H9 (cell line): ENCODE results near the gene BARX2. TPM values are rescaled to one million over a fixed set of nuclear protein-coding genes. Genes with fewer than 3 reads are reported as not detected.

Experiments used
- DNase-seq: peaks from one replicate; pipeline ENCODE4 v3.0.0-alpha.2; 2017
- H2AFZ ChIP-seq: one replicate; pipeline ENCODE4 v1.6.1; 2013; ENCODE audit warnings: mild to moderate bottlenecking, low read length, control low read depth, moderate library complexity
- H2AK5ac ChIP-seq: 2 replicates; pipeline ENCODE4 v1.6.1; 2013; ENCODE audit warnings: low read length, control low read depth, mixed read lengths; ENCODE audit not compliant: insufficient read length
- H2BK120ac ChIP-seq: one replicate; pipeline ENCODE4 v1.6.1; 2013; ENCODE audit warnings: low read depth, mild to moderate bottlenecking, low read length, control low read depth, inconsistent platforms; ENCODE audit not compliant: poor library complexity, severe bottlenecking
- H2BK12ac ChIP-seq: 2 replicates; pipeline ENCODE4 v1.6.1; 2013; ENCODE audit warnings: low read length, control low read depth, mixed read lengths, low read depth; ENCODE audit not compliant: insufficient read length
- H2BK15ac ChIP-seq: 2 replicates; pipeline ENCODE4 v1.6.1; 2013; ENCODE audit warnings: low read depth, low read length, control low read depth
- H2BK20ac ChIP-seq: one replicate; pipeline ENCODE4 v1.6.1; 2013; ENCODE audit warnings: low read depth, mild to moderate bottlenecking, low read length, control low read depth, inconsistent platforms; ENCODE audit not compliant: poor library complexity, severe bottlenecking
- H2BK5ac ChIP-seq: 2 replicates; pipeline ENCODE4 v1.6.1; 2013; ENCODE audit warnings: low read length, control low read depth, mixed read lengths; ENCODE audit not compliant: insufficient read length
- H3K14ac ChIP-seq: 2 replicates; pipeline ENCODE4 v1.6.1; 2013; ENCODE audit warnings: low read length, control low read depth; ENCODE audit not compliant: insufficient read depth
- H3K18ac ChIP-seq: 2 replicates; pipeline ENCODE4 v1.6.1; 2013; ENCODE audit warnings: low read depth, mild to moderate bottlenecking, mixed read lengths, low read length, control low read depth; ENCODE audit not compliant: insufficient read length
- H3K23ac ChIP-seq: 2 replicates; pipeline ENCODE4 v1.6.1; 2013; ENCODE audit warnings: low read length, control low read depth, mixed read lengths, low read depth; ENCODE audit not compliant: insufficient read length
- H3K23me2 ChIP-seq: 2 replicates; pipeline ENCODE4 v1.6.1; 2013; ENCODE audit warnings: low read depth, mild to moderate bottlenecking, mixed read lengths, low read length, control low read depth; ENCODE audit not compliant: insufficient read length, poor library complexity, severe bottlenecking
- H3K27ac ChIP-seq: 2 replicates; pipeline ENCODE4 v1.5.1; 2013; ENCODE audit warnings: low read length, control low read depth, mixed read lengths, low read depth; ENCODE audit not compliant: insufficient read length
- H3K27me3 ChIP-seq: 2 replicates; pipeline ENCODE4 v1.6.1; 2013; ENCODE audit warnings: low read length, control low read depth, inconsistent platforms; ENCODE audit not compliant: insufficient read depth
- H3K4ac ChIP-seq: 2 replicates; pipeline ENCODE4 v1.6.1; 2013; ENCODE audit warnings: low read depth, mild to moderate bottlenecking, control low read depth, inconsistent platforms, low read length, moderate library complexity
- H3K4me1 ChIP-seq: 2 replicates; pipeline ENCODE4 v1.6.1; 2013; ENCODE audit warnings: low read length, control low read depth, inconsistent platforms; ENCODE audit not compliant: insufficient read depth
- H3K4me2 ChIP-seq: 2 replicates; pipeline ENCODE4 v1.6.1; 2013; ENCODE audit warnings: low read length, control low read depth, mixed read lengths; ENCODE audit not compliant: insufficient read length, insufficient read depth
- H3K56ac ChIP-seq: 2 replicates; pipeline ENCODE4 v1.6.1; 2013; ENCODE audit warnings: low read depth, mild to moderate bottlenecking, mixed read lengths, low read length, control low read depth; ENCODE audit not compliant: insufficient read length
- H3K79me1 ChIP-seq: 2 replicates; pipeline ENCODE4 v1.6.1; 2013; ENCODE audit warnings: low read depth, mild to moderate bottlenecking, moderate library complexity, low read length, control low read depth, inconsistent platforms; ENCODE audit not compliant: insufficient read depth, poor library complexity, severe bottlenecking
- H3K79me2 ChIP-seq: 2 replicates; pipeline ENCODE4 v1.6.1; 2013; ENCODE audit warnings: low read length, control low read depth, inconsistent platforms; ENCODE audit not compliant: insufficient read depth
- H3K9ac ChIP-seq: 2 replicates; pipeline ENCODE4 v1.6.1; 2013; ENCODE audit warnings: low read length, control low read depth, mixed read lengths; ENCODE audit not compliant: insufficient read length; ENCODE audit errors: extremely low read depth
- H3K9me3 ChIP-seq: one replicate; pipeline ENCODE4 v1.6.1; 2013; ENCODE audit warnings: low read depth, low read length, inconsistent platforms; ENCODE audit not compliant: control insufficient read depth
- H3T11ph ChIP-seq: one replicate; pipeline ENCODE4 v1.6.1; 2013; ENCODE audit warnings: mild to moderate bottlenecking, low read length, control low read depth, inconsistent platforms
- H4K20me1 ChIP-seq: one replicate; pipeline ENCODE4 v1.6.1; 2013; ENCODE audit not compliant: control insufficient read depth, insufficient read length, insufficient read depth
- H4K5ac ChIP-seq: 2 replicates; pipeline ENCODE4 v1.6.1; 2013; ENCODE audit warnings: low read depth, mild to moderate bottlenecking, mixed read lengths, low read length, control low read depth; ENCODE audit not compliant: insufficient read length
- H4K8ac ChIP-seq: replicated peaks from 2 replicates; pipeline ENCODE4 v1.6.1; 2013; ENCODE audit warnings: low read length, control low read depth, mixed read lengths, low read depth; ENCODE audit not compliant: insufficient read length
- H4K91ac ChIP-seq: 2 replicates; pipeline ENCODE4 v1.6.1; 2013; ENCODE audit warnings: low read depth, mild to moderate bottlenecking, moderate library complexity, mixed read lengths, low read length, control low read depth; ENCODE audit not compliant: insufficient read length
- H3K27ac Mint-ChIP-seq, 3 experiments: 2 replicates in 2 of 3; 3 replicates in 1 of 3; pipeline ENCODE4 v1.8.0; 2020 to 2021; ENCODE audit warnings: mixed read lengths in 3 of 3, mild to moderate bottlenecking in 1 of 3, moderate library complexity in 1 of 3
- H3K27me3 Mint-ChIP-seq: 2 replicates; pipeline ENCODE4 v1.8.0; 2021; ENCODE audit warnings: low read depth, mild to moderate bottlenecking, moderate library complexity, mixed read lengths
- H3K36me3 Mint-ChIP-seq, 3 experiments: 2 replicates in 2 of 3; 3 replicates in 1 of 3; pipeline ENCODE4 v1.8.0; 2020 to 2021; ENCODE audit warnings: low read depth in 3 of 3, mixed read lengths in 3 of 3; ENCODE audit not compliant: insufficient read depth in 1 of 3
- H3K4me1 Mint-ChIP-seq, 2 experiments: 2 replicates each; pipeline ENCODE4 v1.8.0; 2020; ENCODE audit warnings: mixed read lengths in 2 of 2
- H3K4me3 Mint-ChIP-seq, 2 experiments: 2 replicates in 1 of 2; 3 replicates in 1 of 2; pipeline ENCODE4 v1.8.0; 2020 to 2021; ENCODE audit warnings: mild to moderate bottlenecking in 2 of 2, mixed read lengths in 2 of 2, moderate library complexity in 1 of 2
- H3K9me3 Mint-ChIP-seq, 2 experiments: 2 replicates in 1 of 2; 3 replicates in 1 of 2; pipeline ENCODE4 v1.8.0; 2020; ENCODE audit warnings: mild to moderate bottlenecking in 2 of 2, mixed read lengths in 2 of 2, moderate library complexity in 1 of 2
- WGBS: extraction: QIAGEN DNeasy Blood & Tissue Kit; methylation state at CpG from one replicate; pipeline ENCODE4 v1.1.7; 2013; ENCODE audit warnings: missing lambda C conversion rate, low lambda C conversion rate, mixed read lengths; ENCODE audit not compliant: insufficient read length; ENCODE audit errors: extremely low coverage; 5-methylcytosine and 5-hydroxymethylcytosine counted together
- total RNA-seq: library from RNA; stranded (reverse); gene quantifications from 2 replicates; pipeline ENCODE4 v1.2.1, GENCODE V29; 2021
- TF ChIP-seq, protein P1 (sequence below): fragments of 200-600 bp; sonication (generic); conservative IDR thresholded peaks from 3 replicates; pipeline ENCODE4 v1.8.0; 2021; ENCODE audit warnings: antibody characterized with exemption, mild to moderate bottlenecking

The BARX2 gene
- total RNA-seq, 1 experiment from 2014 or later = not detected

DNA sequence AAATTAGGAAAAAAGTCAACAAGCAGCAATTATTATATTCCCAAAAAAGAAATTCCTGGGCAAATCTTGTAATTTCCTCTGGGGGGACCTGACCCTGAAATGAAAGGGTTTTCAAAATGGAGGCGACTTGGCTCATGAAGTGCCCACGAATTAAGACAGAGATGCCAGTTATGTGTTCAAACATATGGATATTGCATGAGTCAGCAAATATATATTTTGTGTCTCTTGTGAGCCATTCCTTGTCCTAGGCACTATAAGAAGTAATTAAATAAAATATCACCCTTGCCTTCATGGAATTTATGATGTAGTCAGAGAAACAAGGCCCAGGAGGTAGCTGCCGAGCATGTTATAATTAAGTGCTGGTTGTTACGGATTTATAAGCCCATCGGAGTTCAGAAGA, 68.6 kb downstream of the BARX2 start:
- H3K9me3 ChIP-seq = no peaks in the 10 kb centered on the region
- no peak overlapping the region for H4K5ac ChIP-seq
- no peak overlapping the region for H2BK120ac ChIP-seq
- no peak overlapping the region for H3K56ac ChIP-seq
- no peak overlapping the region for H3T11ph ChIP-seq
- no peaks in the 10 kb centered on the region for H3K79me2 ChIP-seq
- no peak overlapping the region for H2BK20ac ChIP-seq
- H3K27ac ChIP-seq = no peak overlapping the region
- no peaks in the 10 kb centered on the region for H3K4me1 ChIP-seq
- H3K4me3 Mint-ChIP-seq = no peak overlapping the region
- no peak overlapping the region for H2AFZ ChIP-seq
- DNase-seq = no peak
- no peaks in the 10 kb centered on the region for H3K79me1 ChIP-seq
- H2BK15ac ChIP-seq = no peak overlapping the region
- H3K4me2 ChIP-seq = no peak overlapping the region
- H3K9me3 Mint-ChIP-seq = peaks cover 11% of the 10 kb centered on the region in 2 experiments
- H3K27ac Mint-ChIP-seq = no peak overlapping the region
- no CpG with 5 or more reads among the region's 5 CpGs for WGBS
- H3K18ac ChIP-seq = no peak overlapping the region
- H2BK5ac ChIP-seq = no peak overlapping the region
- H3K4ac ChIP-seq = no peak overlapping the region
- no peak overlapping the region for H3K23ac ChIP-seq
- H4K8ac ChIP-seq = no peak overlapping the region
- no peak overlapping the region for H3K9ac ChIP-seq
- peaks cover 0 to 8% (median 0%) of the 10 kb centered on the region in 3 experiments; a peak in 2 of 7 replicates for H3K36me3 Mint-ChIP-seq
- no peak overlapping the region for H2AK5ac ChIP-seq
- H3K27me3 Mint-ChIP-seq = no peaks in the 10 kb centered on the region; the same call in 1 of the 2 replicates
- no peak overlapping the region for H2BK12ac ChIP-seq
- H3K4me1 Mint-ChIP-seq = peaks cover 18 to 20% of the 10 kb centered on the region in 2 experiments
- no peak overlapping the region for H4K91ac ChIP-seq
- H3K27me3 ChIP-seq = no peaks in the 10 kb centered on the region
- TF ChIP-seq, protein P1, sequence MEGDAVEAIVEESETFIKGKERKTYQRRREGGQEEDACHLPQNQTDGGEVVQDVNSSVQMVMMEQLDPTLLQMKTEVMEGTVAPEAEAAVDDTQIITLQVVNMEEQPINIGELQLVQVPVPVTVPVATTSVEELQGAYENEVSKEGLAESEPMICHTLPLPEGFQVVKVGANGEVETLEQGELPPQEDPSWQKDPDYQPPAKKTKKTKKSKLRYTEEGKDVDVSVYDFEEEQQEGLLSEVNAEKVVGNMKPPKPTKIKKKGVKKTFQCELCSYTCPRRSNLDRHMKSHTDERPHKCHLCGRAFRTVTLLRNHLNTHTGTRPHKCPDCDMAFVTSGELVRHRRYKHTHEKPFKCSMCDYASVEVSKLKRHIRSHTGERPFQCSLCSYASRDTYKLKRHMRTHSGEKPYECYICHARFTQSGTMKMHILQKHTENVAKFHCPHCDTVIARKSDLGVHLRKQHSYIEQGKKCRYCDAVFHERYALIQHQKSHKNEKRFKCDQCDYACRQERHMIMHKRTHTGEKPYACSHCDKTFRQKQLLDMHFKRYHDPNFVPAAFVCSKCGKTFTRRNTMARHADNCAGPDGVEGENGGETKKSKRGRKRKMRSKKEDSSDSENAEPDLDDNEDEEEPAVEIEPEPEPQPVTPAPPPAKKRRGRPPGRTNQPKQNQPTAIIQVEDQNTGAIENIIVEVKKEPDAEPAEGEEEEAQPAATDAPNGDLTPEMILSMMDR = no peak
- H4K20me1 ChIP-seq = no peaks in the 10 kb centered on the region
- H3K23me2 ChIP-seq = no peaks in the 10 kb centered on the region
- no peak overlapping the region for H3K14ac ChIP-seq
